CD1c-positive myeloid dendritic cell (primary cell): ENCODE results near the gene CMPK2.

Experiments used
- DNase-seq: peaks from one replicate; pipeline ENCODE4 v3.0.0-alpha.2; 2016; ENCODE audit errors: extremely low spot score

CMPK2 gene

DNA sequence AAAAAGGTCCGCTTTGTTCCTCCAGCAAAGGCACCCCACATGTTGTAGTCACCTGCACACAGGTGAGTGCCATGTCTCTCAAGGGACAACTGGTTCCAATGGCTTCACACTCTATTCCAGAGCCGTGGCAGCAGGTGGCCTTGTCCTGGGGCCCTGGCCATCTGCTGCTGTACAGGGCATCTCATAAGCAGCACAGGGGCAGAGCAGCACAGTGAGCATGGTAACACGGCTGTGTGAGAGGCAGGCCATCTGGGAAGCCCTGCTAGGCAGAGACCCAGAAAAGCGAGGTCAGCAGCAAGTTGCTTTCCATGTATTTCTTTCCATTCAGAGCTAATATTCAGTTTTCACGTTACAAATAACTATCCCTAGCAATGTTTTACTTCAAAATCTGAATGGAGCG is 54.7 kb downstream of the CMPK2 start:
- no peak for DNase-seq

DNA sequence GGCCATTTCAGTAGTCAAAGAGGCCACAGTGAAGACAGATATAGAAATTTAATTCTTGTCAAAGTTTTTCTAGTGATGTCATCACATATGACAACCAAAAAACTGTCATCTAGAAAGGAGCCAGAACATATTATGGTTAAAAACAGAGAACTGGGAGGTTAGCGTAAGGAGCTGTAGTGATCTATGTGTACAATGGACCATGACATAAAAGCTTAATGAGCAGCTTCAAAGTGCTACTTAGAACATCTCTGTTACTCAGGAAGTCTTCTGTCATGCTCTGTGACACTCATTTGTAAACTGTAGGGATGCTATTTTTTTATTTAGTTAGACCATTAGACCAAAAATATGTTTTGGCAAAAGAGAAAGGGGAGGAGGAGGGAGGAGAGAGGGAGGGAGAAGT is 57.3 kb downstream of the CMPK2 start:
- no peak for DNase-seq

DNA sequence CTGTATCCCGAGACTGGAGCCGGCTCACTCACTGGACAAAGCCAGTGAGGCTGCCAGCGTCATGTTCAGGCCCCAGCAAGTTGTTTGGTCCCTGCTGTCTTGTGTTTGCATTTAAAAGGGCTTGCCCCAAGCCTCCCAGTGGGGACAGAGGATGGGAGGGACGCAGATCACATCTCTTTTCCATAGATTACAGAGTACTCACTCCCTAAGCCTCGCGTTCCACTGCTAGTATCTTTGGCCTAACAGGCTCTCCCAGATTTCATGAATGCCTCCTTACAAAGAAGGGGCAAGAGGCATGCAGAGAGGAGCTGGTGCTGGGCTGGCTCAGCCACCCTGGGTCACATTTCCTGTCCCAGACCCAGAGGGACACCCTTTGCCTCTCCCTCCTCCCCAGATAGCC is 59.1 kb downstream of the CMPK2 start:
- DNase-seq: no peak

DNA sequence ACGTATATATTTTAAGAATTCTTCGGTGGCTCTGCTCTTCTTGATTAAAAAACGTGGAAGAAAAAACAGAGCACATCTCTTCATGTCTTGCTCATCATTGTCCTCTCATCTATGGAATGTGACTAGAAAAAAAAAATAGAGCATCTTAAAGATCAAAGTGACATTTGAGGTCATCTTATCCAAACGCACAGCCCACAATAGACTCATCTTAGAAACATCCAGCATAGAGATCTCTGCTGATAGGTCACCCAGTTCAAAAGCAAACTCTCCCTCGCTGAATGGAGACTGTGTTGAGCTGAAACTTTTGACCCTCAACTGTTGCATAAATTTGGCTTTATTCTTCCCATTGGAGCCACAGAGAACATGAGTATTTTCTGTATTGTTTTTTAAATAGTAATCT is 65.2 kb downstream of the CMPK2 start:
- no peak for DNase-seq
